ENCODE measurements around the gene CIP2A.
"Not testable (repeated sequence)": the region's sequence is repeated elsewhere in the genome, so short reads cannot be mapped to it uniquely, and the experiment has no call there.

Gene CIP2A

DNA sequence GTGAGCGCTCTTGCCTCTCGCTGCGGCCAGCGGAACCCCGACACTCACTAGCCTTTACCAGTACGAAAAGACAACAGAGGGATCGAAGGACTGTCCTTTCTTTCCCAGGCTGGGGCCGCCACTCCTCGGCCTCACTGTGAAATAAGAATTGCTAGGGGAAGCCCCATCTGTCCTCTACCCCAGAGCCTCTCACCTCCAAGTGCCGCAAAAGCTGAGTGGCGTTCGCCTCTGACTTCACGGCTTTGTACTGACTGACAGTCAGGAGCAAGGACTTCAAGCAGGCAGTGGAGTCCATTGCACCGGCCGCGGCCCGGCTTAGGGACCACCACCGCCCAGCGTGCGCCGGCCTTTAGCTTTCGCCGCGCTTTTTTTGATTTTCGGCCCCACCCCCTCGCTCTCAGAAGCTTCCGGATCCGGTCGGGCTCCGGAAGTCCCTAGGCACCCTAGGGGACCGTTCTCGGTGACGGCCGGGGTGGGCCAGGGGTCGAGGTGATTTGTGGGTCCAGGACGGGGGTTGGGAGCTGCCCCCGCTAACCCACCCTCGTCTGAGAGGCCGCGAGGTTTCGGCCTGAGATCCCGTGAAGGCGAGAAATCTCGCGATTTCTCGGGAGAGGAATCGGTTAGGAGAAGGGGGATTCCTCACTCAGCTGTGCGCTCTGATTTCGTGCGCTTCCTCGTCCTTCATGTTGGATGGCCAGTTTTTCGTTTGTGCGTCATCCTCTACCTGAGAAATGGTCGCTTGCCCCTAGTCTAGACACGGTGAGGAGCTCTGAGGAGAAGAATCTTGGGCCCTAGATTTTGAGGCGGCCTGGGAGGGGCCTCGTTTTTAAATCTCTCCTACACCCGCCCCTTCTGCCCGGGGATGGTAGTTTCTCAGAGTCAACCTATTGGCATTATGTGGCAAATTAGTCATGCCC, at the start of gene CIP2A, which contains the start of gene DZIP3:
TSS of gene CIP2A (minus strand) at position 358 of the 917 bp plus-strand sequence. CDS start at position 295, 63 bp downstream.
TSS of gene DZIP3 (plus strand) at position 642 of the 917 bp plus-strand sequence. CDS start 15,685 bp downstream, outside the sequence.
- DNase-seq = peak; percentile 87

DNA sequence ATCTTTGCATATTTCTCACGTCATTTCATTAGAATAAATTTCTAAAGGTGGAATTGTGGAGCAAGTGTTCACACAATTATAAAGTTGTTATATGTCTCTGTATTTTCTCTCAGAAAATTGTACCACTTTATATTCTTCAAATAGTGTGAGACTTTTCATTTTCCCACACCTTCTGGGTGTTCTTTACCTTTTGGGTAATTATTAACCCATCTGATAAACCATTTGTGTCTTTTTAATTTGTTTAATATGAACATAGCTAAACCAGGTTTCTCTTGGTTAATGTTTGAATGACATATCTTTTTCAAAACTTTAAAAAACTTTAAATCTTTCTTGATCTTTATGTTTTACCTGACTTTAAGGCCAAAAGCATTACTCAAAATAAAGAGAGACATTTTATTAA, 40.7 kb upstream of the CIP2A start:
- DNase-seq = no peak

DNA sequence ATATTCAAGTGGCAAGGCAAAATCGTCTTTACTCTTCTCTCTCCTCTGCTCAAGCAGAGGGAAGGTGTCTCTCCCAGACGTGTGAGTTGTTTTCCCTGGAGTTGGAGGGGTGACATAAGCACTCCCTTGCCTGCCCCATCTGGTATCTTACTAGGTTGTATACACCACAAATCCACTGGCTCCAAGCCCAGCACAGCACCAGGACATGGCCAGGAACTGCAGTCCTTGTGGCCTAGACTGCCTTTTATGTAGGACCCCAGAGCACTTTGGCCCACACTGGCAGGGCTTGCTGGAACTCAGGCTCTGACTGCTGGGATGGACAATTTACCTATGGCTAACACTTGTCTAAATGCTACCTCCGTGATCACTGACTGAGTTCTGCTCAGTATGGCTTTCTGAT, 34.3 kb upstream of the CIP2A start:
- no peak for DNase-seq

DNA sequence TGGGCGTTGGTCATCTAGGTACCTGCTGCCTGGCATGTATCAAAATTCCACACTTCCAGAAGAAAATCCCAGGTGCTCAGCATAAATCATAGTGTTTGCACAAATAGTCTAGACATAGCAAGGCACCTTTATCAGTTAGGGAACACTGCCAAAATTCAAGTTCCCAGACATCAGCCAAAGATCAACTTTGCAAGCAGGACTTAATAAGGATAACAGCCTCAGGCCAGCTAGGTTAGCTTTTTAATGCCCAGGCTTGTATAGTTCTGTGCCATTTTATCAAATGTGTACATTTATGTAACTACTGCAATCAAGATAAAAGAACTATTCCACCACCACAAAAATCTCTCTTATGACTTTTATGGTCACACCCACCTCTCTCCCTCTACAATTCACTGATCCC, 31.0 kb upstream of the CIP2A start:
- DNase-seq = no peak

DNA sequence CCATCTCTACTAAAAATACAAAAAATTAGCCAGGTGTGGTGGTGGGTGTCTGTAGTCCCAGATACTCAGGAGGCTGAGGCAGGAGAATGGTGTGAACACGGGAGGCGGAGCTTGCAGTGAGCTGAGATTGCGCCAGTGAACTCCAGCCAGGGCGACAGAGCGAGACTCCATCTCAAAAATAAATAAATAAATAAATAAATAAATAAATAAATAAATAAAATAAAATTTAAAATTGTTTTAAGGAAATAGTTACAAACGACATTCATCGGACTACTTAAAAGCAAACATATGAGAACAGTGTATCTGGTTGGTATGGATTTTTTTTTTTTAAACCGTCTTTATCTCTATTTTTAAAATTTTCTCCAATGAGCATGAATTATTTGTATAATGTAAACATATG, 26.9 kb upstream of the CIP2A start:
- not testable (repeated sequence) for DNase-seq

DNA sequence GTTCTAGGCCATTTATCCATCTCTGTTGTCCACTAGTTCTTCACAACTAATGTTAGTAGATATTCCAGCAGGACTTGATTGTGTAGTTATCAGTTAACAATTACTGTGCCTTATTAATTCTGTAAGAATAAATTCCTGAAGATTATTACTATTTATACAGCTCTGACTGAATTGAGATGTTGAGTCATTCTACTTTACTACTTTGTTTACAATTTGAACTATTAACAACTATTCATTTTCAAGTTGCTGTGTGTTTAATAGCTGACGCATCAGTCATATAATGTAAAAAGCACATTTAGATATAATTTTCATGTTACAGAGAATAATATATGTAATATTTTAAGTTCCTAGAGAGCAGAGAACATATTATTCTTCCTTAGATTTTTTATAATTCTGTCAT, 21.4 kb upstream of the CIP2A start:
- no peak for DNase-seq

DNA sequence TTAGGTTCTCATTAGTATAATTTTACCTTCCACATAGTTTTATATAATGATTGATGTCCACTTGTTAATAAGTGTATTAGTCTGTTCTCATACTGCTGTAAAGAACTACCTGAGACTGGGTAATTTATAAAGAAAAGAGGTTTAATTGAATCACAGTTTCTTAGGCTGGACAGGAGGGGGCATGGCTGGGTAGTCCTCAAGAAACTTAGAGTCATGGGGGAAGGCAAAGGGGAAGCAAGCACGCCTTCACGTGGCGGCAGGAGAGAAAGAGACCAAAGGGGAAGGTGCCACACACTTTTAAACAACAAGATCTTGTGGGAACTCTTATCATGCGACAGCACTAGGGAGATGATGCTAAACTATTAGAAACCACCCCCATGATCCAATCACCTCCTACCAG, 19.5 kb upstream of the CIP2A start:
- DNase-seq = no peak

DNA sequence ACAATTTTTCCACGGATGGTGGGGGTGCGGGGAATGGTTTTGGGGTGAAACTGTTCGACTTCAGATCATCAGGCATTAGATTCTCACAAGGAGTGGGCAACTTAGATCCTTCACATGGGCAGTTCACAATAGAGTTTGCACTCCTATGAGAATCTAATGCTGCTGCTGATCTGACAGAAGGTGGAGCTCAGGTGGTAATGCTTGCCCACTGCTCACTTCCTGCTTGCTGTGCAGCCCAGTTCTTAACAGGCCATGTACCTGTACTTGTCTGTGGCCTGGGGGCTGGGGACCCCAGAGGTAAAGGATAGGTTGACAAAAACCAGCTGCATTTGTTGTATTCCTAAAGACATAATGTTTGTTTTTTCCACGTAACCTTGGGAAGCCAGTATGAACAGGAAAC, 16.3 kb upstream of the CIP2A start:
- DNase-seq = no peak

DNA sequence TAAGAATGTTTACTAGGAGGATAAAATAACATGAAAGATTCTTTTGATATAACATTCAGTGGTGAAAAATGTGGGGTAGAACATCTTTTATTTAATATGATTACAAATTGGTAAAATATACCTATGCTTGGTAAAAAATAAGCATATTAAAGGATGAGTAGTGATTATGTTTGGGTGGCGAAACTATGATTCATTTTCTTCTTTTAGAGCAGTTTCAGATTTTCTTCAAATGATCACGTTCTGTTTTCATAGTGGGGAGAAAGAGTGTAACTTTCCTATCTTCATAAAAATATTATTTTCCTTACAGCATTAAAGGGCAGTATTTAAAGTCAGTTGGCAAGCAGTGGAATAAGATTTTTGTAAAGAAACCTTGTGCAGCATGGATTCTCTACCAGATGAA, 15.8 kb upstream of the CIP2A start:
- DNase-seq = no peak

DNA sequence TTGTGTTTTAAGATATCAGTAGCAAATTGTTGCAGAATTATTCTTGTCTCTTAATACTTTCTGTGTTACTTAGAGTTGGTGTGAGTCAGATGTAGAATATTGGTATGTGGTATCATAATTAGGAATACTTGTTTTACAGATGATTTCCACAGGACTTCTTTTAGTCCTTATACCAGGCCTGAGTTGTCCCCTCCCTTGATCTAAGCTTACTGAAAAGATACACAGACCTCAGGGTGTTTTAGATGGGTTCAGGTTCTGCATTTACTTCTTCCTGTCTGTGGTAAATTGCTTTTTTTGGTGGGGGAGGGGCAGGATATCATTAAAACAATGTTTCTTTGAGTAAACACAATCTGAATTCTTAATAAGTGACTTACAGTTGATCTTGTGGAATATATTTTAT, 14.5 kb upstream of the CIP2A start:
- no peak for DNase-seq

DNA sequence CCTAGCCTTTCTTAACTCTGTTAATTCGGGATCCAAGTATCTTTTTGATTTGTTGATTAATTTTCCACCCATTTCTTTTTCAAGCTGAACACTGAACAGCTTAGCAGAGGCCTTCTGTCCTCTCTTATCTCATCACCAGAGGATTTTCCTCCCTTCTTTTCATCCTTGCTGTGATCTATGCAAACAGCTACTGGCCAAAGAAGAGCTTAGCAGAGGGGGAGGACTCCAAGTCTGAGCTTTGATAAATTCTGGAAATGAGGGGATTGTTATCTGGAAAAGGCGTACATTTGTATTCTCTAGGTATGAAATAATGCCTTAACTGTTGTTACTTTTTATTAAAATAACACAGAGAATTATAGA, 13.7 kb upstream of the CIP2A start:
- no peak for DNase-seq

DNA sequence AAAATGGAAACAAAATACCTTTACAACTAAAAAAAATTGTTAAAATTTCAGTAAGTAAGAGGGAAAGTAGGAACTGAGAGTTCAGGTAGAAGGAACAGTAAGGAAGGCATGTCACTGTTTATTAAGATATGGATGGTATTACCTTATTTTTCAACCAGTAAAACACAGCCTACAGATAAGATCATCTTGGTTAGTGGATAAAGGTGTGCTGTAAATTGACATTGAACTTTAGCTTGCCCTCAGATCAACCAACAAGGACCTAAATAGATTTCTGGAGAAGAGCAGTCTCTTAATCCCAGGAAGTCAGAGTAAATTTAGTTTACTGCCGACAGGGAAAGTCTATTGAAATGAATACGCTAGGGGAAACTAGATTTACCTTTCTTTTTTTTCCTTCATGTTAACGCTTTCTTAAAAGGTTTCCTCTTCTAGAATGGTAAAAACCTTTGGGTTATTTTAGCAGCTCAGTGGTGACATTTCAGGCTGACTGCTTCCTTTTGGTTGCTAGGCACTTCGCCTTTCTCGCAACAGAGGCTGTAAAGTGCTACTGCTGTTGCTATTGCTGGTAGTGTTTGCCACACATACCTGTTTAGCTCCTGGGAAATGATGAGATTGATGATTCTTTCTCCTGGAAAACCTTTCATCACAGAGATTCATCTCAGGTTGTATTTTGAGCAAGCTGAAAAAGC, 13.2 kb upstream of the CIP2A start:
- no peak for DNase-seq

DNA sequence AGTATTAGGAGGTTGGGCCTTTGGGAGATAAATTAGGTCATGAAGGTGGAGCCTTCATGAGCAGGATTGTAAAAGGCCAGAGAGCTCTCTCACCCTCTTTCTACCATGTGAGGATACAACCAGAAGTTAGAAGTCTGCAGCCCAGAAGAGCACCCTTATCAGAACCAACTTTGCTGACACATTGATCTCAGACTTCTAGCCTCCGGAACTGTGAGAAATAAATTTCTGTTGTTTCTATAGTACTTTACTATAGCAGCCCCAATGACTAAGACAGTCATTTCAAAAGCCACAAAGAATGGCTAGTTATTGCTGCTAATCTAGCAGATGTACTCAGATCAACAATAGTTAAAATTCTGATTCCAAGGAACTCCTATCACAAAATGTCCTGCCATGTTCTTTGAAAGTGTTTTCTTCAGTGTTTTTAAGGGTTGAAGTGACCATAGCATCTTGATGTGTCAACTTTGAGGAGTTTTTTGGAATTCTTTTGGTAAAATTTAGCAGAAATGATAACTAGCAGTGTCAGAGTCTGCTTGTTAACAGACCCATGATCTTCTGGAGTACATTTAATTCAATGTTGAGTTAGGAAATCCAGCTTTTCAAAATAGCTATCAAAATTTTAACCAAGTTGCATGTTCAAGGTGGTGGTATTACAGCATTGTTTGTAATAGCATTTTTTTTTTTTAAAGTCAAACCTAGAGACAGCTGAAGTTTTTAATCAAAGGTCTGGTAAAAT, 10.6 kb upstream of the CIP2A start:
- no peak for DNase-seq

DNA sequence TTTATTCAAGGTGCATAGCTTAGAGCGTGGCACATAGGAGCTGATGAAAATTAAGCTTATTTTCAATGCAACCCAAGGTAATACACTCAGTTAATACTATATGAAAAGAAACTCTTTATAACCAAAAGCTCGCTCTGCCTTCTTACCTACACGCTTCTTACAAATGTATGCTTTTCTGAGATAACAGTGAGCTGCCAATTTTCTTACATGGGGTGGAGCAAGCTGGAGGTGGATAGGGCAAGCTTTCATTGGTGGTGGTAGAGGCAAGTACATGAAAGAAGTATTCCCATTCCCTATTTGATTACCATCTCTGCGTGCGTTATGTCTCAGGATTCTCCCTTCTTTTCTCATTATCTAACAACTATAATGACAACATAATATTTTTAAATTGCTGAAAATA, 9.1 kb upstream of the CIP2A start:
- DNase-seq = no peak

DNA sequence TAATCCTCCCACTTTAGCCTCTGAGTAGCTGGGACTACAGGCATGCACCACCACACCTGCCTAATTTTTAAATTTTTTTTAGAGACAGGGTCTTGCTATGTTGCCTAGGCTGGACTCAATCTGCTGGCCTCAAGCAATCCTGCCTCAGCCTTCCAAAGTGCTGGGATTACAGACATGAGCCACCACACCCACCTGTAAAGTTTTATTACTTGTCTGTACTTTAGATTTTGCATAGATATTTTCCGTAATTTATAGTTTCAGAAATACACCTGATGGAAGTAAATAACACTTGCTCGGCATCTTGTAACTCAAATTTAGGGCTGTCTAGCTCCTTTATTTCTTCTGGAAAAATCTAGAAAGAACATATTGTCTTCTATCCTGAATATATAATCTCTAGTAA, 6.1 kb upstream of the CIP2A start:
- DNase-seq = no peak

DNA sequence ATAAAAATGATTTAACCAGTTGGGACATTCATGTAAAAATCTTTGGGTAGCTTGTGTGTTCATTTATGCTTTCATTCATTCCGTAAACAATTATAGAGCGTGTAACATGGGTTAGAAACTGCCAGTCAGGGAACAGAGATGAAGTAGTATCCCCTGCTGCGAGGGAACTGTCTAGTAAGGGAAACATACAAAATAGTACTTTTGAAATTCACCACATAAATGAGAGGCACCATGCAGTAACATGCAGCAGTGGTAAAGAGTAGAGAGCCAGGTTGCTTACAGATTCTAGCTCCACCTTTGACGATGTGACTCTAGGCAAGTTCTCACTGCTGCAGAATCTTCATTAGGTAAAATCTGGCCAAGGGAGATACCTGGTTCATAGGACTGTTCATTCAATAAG, 1.2 kb upstream of the CIP2A start:
- DNase-seq = peak; percentile 12

DNA sequence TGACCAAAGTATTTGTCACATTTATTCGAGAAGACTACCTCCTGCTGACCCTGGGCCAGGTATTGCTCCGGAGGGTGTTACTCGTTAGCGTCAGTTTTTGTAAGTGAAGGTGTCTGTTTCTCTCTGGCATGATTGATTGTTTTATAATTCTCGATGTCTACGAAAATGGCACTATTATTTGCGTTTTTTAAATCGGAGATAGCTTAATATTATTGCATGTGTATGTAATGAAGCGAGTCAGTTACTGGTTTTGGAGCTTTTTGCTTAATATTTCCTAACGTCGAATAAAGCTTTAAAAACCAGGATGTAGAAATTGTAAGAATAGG, 723 bp upstream of the CIP2A start:
- DNase-seq = no peak

DNA sequence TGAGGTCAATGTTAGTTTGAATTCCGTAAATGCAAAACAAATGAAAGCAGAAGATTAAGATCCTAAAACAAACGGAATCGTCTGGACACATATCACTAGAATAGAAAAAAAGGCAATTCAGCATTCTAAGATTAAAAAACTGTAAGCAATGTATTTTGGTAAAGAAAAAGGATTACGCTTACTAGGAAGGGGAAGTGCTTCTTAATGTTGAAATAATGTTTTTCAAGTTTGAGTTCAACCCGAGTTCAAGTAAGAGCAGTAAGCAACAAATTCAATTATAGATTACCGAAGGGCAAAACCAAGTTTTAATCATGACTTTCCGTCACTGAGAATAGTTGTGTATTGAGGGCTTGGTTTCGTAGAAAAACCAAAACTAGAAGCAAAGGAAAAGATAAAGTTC, 637 bp downstream of the CIP2A start:
- DNase-seq = no peak

DNA sequence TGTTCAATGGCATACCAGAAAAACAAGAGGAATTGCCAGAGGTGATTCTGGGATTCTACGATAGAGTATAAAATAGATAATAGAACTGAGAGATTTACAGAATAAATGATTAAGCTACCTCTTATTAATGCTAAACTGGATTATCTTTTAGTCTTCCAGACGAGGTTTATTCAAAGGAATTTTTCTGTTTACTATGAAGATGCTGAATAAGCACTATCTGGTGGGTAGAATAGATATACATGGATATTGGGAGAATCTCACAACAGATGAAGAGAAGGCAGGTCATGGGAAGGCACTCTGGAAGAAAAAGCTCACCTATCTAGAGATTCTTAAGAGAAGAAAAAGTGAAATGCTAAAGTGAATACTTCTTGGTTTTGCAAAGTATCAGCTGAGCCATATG, 11.2 kb downstream of the CIP2A start:
- DNase-seq = no peak

DNA sequence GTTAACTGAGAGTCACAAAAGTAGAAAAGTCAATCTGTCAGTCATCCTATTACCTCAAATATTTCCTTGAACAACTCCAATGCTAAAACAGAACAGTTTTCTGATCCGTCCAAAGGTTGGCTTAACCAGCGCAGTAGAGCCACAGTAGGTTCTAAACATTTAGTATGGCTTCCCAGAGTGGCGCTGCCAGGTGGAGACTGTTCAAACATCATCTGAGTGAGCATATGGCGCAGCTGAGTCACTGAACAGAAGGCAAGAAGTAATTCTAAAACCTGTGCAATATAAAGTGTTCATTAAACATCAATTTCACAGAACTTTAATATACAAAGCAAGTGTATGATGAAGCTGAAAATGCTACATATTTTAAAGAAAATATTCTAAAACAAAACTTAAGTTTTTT, 19.9 kb downstream of the CIP2A start:
- no peak for DNase-seq

DNA sequence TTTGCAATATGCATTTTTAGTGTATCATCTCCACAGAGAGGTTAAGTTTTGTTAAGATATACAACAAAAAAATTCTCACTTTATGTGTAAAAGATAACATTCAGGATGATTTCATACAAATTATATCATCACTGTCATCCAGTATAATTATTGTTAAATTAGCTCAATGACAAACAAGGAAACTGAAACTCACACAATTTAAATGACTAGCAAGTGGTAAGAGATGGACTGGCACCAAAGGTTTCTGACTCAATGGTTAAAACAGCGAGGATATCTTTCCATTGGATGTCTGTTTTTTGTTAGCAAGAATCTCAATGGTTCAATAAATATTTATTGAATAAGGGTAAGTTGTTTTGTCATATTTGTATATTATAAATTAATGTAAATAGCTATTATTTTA, 22.6 kb downstream of the CIP2A start:
- no peak for DNase-seq

DNA sequence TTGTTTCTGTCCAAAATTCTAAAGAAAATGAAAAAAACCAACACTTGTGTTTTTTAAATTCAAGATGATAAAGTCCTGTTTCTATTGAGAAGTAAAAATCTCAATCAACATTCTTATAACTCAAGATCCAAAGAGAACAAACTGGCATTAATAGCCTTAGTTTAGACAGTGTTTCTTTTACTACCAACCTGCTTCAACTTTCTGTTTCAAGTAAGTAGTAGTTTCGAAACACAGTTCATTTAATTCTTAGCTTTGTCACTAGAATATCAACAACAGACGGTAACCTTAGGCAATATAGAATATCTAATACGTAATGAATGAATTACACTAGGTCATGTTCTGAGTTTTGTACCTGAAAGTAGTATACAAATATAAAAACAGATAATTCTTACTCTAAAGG, 23.7 kb downstream of the CIP2A start:
- no peak for DNase-seq

DNA sequence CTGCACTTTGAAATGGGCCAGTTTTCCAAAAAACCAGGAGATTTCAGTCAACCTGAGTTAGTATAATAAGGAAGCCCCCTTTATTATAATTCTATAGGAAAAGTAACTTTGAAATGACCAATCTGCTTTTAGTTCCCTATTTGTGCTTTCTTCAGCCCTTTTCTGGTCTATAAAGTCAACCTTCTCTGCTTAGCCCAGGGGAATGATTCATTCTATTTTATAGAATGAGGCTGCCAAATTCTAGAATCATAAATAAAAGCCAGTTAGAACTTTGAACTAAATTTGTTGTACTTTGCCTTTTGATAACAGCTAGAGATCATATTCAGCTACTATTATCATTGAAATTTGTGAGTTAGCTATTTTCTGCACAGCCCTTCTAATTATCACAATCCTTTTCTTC, 24.7 kb downstream of the CIP2A start:
- no peak for DNase-seq

DNA sequence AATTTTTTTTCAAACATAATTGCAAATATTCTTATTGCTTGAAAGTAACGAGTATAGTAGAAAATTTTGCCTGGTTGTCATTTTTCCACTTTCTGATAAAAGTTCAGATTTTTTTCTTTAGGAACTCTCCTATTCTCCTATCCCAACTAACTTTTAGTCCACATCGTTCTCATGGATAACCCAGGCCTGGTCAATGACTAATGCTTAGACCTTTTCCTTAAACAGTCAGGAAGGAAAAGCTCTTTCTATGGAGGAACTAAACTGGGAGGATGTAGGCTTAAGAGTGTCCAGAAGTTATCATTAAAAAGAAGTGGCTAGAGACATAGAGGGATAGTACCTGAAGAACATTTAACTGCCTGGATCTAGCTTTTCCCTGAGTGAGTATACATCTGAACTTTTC, 26.7 kb downstream of the CIP2A start:
- no peak for DNase-seq
